GM12873 (cell line): ENCODE measurements around the gene PARD3.

ENCODE experiments used
- TF ChIP-seq, protein P1 (sequence below): IDR thresholded peaks from 2 replicates; pipeline ENCODE4 v1.5.1; 2012; ENCODE audit warnings: low read depth, mild to moderate bottlenecking, moderate library complexity, low read length, control low read depth; ENCODE audit not compliant: insufficient read depth; ENCODE audit errors: missing control alignments

PARD3 gene

DNA sequence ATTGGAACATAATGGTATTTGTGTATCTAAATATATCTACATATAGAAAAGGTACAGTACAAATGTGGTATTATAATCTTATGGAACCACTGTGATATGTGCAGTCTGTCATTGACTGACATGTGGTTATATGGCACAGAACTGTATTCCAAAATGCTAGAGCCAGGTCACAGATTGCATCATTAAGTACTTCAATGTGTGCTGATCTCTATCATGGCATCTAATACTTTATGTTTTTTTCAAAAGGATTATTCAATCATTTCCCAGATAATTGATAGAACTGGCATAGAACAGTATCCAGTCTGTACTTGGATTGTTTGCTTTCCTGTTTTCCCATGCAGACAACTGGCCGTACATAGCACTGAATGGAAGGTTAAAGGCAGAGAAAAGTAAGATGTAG is 662.7 kb downstream of the PARD3 start:
- TF ChIP-seq, protein P1, sequence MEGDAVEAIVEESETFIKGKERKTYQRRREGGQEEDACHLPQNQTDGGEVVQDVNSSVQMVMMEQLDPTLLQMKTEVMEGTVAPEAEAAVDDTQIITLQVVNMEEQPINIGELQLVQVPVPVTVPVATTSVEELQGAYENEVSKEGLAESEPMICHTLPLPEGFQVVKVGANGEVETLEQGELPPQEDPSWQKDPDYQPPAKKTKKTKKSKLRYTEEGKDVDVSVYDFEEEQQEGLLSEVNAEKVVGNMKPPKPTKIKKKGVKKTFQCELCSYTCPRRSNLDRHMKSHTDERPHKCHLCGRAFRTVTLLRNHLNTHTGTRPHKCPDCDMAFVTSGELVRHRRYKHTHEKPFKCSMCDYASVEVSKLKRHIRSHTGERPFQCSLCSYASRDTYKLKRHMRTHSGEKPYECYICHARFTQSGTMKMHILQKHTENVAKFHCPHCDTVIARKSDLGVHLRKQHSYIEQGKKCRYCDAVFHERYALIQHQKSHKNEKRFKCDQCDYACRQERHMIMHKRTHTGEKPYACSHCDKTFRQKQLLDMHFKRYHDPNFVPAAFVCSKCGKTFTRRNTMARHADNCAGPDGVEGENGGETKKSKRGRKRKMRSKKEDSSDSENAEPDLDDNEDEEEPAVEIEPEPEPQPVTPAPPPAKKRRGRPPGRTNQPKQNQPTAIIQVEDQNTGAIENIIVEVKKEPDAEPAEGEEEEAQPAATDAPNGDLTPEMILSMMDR: no peak

DNA sequence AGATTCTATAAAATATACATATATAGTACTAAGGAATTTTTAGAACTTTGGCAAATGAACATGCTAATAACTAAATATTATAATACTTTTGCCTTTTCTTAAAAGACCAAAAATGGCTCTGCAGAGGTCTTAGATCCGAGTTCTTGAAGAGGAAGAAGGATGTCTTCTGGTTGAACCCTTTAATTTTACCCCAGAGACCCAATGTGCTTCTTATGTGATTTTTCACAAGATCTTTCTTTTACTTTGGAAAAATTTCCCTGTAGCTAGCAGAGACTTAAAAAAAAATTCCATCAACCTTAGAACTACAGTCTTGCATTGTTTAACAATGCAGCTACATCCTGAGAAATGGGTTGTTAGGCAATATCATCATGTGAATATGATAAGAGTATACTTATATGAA is 663.2 kb downstream of the PARD3 start:
- TF ChIP-seq, protein P1: no peak

DNA sequence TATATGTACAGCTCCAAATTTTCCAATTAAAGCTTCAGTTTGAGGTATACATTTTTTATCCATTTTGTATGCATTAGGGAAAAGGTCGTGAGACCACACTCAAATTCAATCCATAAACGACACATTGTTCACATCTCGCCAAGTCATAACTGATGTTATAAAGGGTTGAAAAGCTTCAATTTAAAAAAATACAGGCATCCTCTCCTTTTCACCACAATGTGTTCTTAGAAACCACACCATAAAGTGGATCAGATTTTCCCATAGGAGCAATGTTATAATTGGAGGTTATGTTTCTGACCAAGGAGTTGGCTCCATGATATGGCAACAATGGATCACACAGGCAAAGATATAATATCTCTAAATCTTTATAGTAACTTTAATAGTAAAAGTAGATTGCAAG is 663.6 kb downstream of the PARD3 start:
- TF ChIP-seq, protein P1: no peak

DNA sequence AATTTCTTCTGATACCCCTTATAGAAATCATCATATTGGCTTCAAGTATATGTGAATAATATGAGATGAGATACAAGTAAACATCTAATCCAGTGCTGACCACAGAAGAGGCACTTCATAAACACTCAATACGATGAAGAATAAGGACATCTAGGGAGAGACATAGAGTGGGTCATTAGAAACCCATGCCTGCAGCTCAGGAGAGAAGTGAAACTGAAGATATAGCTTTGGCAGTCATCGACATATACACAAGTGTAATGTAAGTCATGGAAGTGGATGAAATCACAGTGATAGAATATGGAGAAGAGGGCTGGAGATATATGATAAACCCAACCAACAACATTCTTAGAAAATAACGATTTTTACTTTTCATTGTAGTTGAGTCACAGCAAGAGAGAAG is 665.0 kb downstream of the PARD3 start:
- TF ChIP-seq, protein P1: no peak

DNA sequence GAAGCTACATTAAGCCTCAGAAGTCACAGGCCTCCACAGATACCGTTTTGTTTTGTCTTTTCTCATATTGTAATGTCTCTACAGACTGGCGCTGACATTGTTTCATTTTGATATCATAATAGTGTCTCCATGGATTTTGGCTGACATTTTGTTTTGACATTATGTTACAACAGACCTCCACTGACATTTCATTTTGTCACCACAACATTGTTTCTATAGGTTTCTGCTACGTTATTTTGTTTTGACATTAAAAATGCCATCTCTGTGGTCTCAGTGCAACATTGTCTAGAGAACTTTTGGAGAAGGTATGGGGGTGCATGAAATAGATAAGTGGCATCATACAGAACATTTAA is 666.8 kb downstream of the PARD3 start:
- TF ChIP-seq, protein P1: no peak

DNA sequence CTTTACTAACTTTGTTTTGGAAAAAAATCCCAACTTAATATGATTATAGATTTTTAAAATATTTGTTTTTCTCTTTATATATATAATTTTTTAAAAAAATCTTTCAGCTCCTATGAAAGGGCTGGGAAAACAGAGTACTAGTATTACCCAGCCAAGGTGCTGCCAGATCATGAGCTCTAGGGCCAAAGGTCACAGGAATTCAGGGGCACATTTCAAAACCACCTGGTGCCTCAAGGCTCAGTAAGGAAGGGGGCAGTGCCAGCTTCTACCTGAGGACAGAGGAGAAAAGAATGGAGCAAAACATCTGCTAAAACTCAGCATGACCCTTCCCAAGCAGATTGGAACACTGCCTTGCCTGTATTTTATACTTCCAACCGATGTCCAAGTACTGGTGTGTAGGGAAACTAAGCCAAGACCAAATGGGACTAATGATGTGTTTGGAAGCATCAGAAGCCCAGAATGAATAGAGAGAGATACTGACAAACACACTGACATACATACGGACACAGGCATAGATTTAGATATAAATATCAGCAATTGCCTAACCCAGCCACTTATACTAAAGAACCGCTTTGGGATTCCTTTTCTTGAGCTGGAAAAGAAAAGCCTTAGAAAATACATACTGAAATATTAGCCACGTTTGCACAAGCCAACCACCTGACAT is 667.3 kb downstream of the PARD3 start:
- TF ChIP-seq, protein P1: no peak

DNA sequence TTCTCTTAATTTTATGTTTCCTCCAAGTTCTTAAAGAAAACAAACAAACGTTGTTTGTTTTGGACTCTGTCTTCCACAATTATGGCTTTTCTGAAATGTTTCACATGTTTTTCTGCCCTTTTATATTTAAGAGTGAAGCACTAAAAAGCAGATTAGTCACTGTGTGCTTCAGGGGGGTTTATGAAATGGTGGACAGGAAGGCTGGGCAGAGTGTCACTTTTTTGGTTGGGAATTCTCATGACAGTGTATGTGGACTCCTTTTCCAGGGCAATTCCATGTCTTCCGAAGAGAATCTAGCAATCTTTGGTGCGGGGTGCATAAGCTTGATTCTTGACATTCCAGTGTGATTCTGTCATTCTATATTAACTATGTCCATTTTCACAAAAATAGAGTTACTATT is 669.4 kb downstream of the PARD3 start:
- TF ChIP-seq, protein P1: no peak
